CD1c-positive myeloid dendritic cell (primary cell): ENCODE results near the gene GRM2.

Experiments used
- DNase-seq: peaks from one replicate; pipeline ENCODE4 v3.0.0-alpha.2; 2016; ENCODE audit errors: extremely low spot score

Gene GRM2

GRCh38 chr3:51705276-51706020, 1.4 kb upstream of the GRM2 start:
- DNase-seq: no peak

- DNase-seq: no peak
Measured at GRCh38 chr3:51706021-51706485, 815 bp upstream of the GRM2 start.

GRCh38 chr3:51708216-51708845, 1.5 kb downstream of the GRM2 start:
- DNase-seq: no peak

- no peak for DNase-seq
Measured at GRCh38 chr3:51709004-51709420, 2.1 kb downstream of the GRM2 start.

- DNase-seq: peak; percentile 41
Measured at GRCh38 chr3:51709675-51710074, 2.8 kb downstream of the GRM2 start.

GRCh38 chr3:51710631-51711351, 3.9 kb downstream of the GRM2 start:
- no peak for DNase-seq

- no peak for DNase-seq
Measured at GRCh38 chr3:51711352-51712037, 4.6 kb downstream of the GRM2 start.

GRCh38 chr3:51712038-51712420, 5.2 kb downstream of the GRM2 start:
- no peak for DNase-seq

- DNase-seq: no peak
Measured at GRCh38 chr3:51712511-51712931, 5.7 kb downstream of the GRM2 start.

GRCh38 chr3:51712963-51713362, 6.1 kb downstream of the GRM2 start:
- no peak for DNase-seq

GRCh38 chr3:51715231-51715976, 8.5 kb downstream of the GRM2 start:
- DNase-seq: no peak

GRCh38 chr3:51715977-51716294, 9.1 kb downstream of the GRM2 start:
- no peak for DNase-seq

GRCh38 chr3:51716805-51717204, 9.9 kb downstream of the GRM2 start:
- DNase-seq: no peak

- no peak for DNase-seq
Measured at GRCh38 chr3:51717446-51717845, 10.6 kb downstream of the GRM2 start.

- DNase-seq: no peak
Measured at GRCh38 chr3:51717947-51718346, 11.1 kb downstream of the GRM2 start.

- DNase-seq: peak; percentile 78
Measured at GRCh38 chr3:51718547-51719409, 11.9 kb downstream of the GRM2 start.

GRCh38 chr3:51719410-51720025, 12.7 kb downstream of the GRM2 start:
- DNase-seq: no peak

- no peak for DNase-seq
Measured at GRCh38 chr3:51720292-51721061, 13.6 kb downstream of the GRM2 start.

GRCh38 chr3:51721062-51721745, 14.3 kb downstream of the GRM2 start:
- DNase-seq: no peak
